NCI-H1694 (cell line): ENCODE measurements around the gene RAB40A.
"Not testable (repeated sequence)": the region's sequence is repeated elsewhere in the genome, so short reads cannot be mapped to it uniquely, and the experiment has no call there.

Experiments
- DNase-seq: peaks from one replicate; lab custom pipeline; 2025; lab: John Stamatoyannopoulos, UW

RAB40A gene

GRCh38 chrX:103460001-103460755 is 59.1 kb downstream of the RAB40A start:
- not testable (repeated sequence) for DNase-seq

- no peak for DNase-seq
These were observed 65.6 kb downstream of the RAB40A start for GRCh38 chrX:103453655-103454054.
